AG09319 (cell line): ENCODE data around the gene RIPOR3.
A peak's percentile ranks its signal among the peaks of the same experiment; 100 is the strongest.

Source experiments
- DNase-seq: peaks from one replicate; pipeline ENCODE4 v3.0.0-alpha.2; 2010; ENCODE audit warnings: low read depth; ENCODE audit errors: extremely low read depth
- CTCF ChIP-seq: IDR thresholded peaks from 2 replicates; pipeline ENCODE4 v1.5.1; 2011; ENCODE audit warnings: low read depth, mild to moderate bottlenecking, inconsistent platforms, low read length, moderate library complexity

The RIPOR3 gene

GRCh38 chr20:50722424-50723155, 31.2 kb upstream of the RIPOR3 start:
- no peak for DNase-seq
- no peak for TF ChIP-seq CTCF

DNA sequence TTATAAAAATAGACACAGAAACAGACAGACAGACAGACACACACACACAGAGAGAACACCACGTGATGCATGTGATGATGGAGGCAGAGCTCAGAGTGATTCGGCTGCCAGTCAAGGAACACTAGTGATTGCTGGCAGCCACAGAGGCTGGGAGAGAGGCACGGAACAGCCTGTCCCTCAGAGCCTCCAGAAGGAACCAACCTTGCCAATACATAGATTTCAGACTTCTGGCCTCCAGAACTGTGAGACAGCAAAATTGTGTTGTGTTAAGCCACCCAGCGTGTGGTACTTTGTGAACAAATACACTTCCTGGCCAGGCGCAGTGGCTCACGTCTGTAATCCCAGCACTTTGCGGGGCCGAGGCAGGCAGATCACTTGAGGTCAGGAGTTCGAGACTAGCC, 30.5 kb upstream of the RIPOR3 start:
- no peak for TF ChIP-seq CTCF
- no peak for DNase-seq

GRCh38 chr20:50720582-50720981, 29.2 kb upstream of the RIPOR3 start:
- no peak for DNase-seq
- no peak for TF ChIP-seq CTCF

DNA sequence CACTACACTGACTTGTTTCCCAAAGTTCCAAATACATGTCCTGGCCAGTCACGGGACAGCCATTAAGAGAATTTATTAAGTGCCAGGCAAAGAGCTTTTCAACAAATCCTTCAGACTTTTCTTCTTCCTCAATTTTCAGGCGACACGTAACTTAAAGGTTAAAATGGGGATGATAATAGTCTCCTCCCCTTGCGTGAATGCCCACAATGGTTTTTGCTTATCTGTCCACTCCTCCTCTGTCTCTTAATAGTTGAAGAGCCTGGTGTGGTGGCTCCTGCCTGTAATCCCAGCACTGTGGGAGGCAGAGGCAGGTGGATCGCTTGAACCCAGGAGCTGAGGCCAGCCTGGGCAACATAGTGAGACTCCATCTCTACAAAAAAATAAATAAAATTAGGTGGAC, 28.7 kb upstream of the RIPOR3 start:
- DNase-seq, result no peak
- no peak for TF ChIP-seq CTCF

DNA sequence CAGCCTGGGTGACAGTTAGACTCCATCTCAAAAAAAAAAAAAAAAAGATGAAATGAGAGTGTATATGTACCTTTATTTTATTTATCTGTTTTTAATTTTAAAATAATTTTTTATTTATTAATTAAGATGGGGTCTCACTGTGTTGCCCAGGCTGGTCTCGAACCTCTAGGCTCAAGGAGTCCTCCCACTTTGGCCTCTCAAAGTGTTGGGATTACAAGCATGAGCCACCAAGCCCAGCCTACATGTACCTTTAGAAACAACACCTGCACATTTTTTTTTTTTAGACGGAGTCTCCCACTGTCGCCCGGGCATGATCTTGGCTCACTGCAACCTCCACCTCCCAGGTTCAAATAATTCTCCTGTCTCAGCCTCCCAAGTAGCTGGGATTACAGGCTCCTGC, 28.0 kb upstream of the RIPOR3 start:
- TF ChIP-seq CTCF, result no peak
- DNase-seq, result no peak

- peak; percentile 25 for TF ChIP-seq CTCF
- DNase-seq, result no peak
These were observed 26.8 kb upstream of the RIPOR3 start for GRCh38 chr20:50717974-50718761.

DNA sequence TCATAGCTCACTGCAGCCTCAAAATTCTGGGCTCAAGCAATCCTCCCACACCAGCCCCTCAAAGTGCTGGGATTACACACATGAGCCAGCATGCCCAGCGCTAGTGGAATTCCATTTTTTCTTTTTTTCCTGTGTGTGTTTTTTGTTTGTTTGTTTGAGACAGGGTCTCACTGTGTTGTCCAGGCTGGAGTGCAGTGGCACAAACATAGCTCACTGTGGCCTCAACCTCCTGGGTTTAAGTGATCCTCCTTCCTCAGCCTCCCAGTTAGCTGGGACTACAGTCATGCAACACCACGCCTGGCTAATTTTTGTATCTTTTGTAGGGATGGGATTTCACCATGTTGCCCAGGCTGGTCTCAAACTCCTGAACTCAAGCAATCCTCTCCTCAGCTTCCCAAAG, 26.0 kb upstream of the RIPOR3 start:
- no peak for TF ChIP-seq CTCF
- DNase-seq, result no peak
